Measurements from ENCODE around the gene GALM.

- TF ChIP-seq POLR2AphosphoS5 (IDR thresholded peaks at IDR 0.05; ENCODE audit: insufficient read depth, low read depth, low read length) (no peak), CTCF (IDR thresholded peaks at IDR 0.05; ENCODE audit: extremely low read depth in 1 of 2, insufficient read depth in 1 of 2, low read depth in 1 of 2, low read length in 2 of 2) (no peak), MYC (IDR thresholded peaks at IDR 0.05; ENCODE audit: low read depth, low read length) (no peak)
These were observed 26.1 kb downstream of the GALM start for GRCh38 chr2:38691994-38692393.

All from endothelial cell of umbilical vein (primary cell).